RCC 7860 (cell line): ENCODE results near the gene BDKRB2.

Source experiments
- DNase-seq: peaks from one replicate; pipeline ENCODE4 v3.0.0-alpha.2; 2015; ENCODE audit warnings: low spot score
- FAIRE-seq: peaks from 2 replicates; lab custom pipeline; 2012; peaks lifted over from hg19 to GRCh38; lab: Jason Lieb, UNC

BDKRB2 gene

DNA sequence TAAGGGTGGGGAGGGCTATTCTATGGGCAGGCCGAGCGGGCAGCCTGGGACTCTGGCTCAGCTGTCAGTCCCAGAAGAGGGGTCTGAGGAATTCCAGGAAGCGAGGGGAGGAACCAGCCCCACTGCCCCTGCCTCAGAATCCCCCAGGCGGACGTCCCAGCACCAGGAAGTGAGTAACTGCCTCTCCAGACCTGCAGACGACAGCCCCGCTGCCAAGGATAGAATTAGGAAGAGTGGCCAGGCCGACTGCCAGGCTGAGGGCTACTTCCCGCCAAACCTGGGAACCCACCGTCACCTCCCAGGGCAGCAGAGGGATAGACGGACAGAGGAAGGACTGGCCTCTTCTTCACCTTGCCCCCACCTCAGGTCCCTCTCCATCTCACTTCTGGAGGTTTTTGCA is 6.7 kb upstream of the BDKRB2 start:
- FAIRE-seq (no peak), DNase-seq (no peak)

GRCh38 chr14:96198430-96199130 is 6.1 kb upstream of the BDKRB2 start:
- FAIRE-seq (no peak), DNase-seq (no peak)

DNA sequence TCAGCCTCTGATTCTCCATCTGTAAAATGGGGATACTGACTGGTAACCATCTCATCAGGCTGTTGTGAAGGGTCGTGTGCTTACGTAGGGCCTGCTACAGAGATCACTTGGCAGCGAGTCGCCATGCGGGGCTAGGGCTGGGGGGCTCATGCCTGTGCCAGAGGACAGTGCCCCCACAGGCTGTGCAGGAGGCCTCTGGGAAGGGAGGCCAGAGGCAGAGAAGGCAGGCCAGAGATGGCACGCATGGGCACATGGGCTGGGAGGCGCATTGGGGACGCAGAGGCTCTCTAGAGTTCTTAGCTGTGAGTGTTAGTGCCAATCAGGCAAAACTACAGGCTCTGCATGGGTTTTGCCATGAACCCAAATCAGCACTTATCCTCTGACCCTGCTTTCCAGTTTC is 3.5 kb upstream of the BDKRB2 start:
- no peak for FAIRE-seq
- DNase-seq = no peak

DNA sequence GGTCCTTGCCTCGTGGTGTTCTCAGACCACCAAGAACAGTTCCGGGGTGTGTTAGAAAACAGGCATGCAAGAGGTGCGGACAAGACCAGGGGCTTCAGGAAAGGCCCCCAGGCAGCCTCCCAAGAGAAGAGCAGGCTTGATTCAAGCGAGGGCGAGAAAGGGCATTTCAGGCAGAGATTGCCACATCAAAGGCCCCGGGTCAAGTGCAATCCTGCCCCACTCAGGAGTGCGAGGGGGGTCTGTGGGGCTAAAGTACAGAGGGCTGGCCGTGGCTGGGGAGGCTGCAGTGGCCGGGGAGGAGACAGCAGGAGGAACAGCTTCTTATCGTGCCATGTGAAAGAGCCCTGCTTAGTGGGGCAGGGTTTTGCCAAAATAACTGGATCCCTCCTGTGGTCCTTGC is 2.7 kb upstream of the BDKRB2 start:
- no peak for FAIRE-seq
- no peak for DNase-seq

GRCh38 chr14:96202441-96203094 is 2.1 kb upstream of the BDKRB2 start:
- FAIRE-seq (no peak), DNase-seq (no peak)

- FAIRE-seq = no peak
Observed at GRCh38 chr14:96203116-96203515, 1.5 kb upstream of the BDKRB2 start.

DNA sequence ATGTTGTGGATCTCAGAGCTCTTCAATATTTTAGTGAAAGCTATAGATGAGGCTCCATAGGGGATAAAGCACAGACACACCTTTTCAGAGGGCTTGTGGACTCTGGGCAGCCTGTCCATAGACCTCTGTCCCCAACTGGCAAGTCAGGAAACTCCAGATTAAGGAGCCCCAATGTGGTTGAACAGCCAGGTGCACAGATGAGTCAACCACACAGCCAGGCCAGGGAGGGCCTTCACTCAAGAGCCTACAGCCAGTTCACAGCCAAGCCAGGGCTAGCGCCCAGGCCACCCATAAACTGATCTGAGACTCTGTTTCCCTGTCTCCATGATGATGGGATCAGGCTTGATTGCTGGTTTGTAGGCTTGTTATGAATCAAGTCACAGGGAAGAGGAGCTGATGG is 1.0 kb upstream of the BDKRB2 start:
- FAIRE-seq = no peak
- DNase-seq = no peak

More at GRCh38 chr14:96203116-96203515, 1.5 kb upstream of the BDKRB2 start:
- no peak for DNase-seq

- FAIRE-seq (no peak), DNase-seq (no peak)
Observed at GRCh38 chr14:96205059-96205977, 679 bp downstream of the BDKRB2 start.

GRCh38 chr14:96205978-96206360 is 1.3 kb downstream of the BDKRB2 start:
- FAIRE-seq (no peak), DNase-seq (no peak)

- no peak for DNase-seq
- FAIRE-seq = no peak
Observed at GRCh38 chr14:96206461-96206860, 1.8 kb downstream of the BDKRB2 start.

GRCh38 chr14:96207686-96208085 is 3.0 kb downstream of the BDKRB2 start:
- FAIRE-seq (no peak), DNase-seq (no peak)

DNA sequence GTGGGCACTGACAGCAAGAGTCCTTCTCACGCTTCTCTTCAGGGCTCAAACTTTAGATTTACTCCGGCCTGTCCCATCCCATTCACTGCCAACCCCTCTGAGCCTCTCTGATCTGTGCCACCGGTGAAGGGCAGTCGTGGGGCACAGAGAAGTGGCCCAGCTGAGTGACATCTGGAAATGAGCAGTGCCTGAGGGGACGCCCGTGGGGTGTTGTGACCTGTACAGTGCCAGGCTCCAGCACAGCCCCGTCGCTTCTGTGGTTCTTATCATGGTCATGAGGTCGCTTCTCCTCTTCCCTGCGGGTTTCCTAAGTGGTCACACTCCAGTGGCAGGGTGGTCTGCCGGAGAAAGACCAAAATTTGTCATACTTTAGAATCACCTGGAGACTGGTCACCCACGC is 4.1 kb downstream of the BDKRB2 start:
- no peak for FAIRE-seq
- DNase-seq = no peak

- no peak for FAIRE-seq
Observed at GRCh38 chr14:96212140-96212539, 7.5 kb downstream of the BDKRB2 start.

GRCh38 chr14:96212896-96213295 is 8.3 kb downstream of the BDKRB2 start:
- no peak for FAIRE-seq

More at GRCh38 chr14:96212140-96212539, 7.5 kb downstream of the BDKRB2 start:
- no peak for DNase-seq

DNA sequence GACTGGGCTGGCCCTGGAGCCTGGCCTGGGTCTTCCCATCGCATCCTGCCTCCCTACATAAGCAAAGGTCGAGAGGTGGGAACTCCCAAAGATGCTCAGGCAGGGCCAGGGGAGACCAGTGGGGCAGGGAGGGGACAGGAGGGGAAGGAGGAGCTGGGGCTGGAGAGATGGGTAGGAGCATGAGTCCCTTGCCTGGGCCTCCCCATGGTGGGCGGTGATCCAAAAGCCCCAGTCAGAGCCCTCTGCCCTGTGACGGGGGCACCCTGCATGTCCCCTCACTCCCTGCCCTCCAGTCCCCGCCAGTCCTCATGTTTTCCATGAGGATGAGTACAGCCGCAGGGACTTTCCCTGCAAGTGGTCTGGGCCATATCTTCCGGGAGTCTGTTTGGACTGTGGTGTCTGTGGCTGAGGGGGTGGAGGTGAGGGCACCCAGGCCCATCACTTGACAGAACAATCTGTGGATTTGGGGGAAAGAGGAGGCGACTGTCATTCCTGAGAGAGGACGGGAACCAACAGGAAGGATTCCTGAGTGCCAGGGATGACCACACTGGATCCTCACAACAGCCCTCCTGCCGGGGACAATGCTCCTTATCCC is 9.3 kb downstream of the BDKRB2 start:
- DNase-seq (peak; percentile 7), FAIRE-seq (no peak)

More at GRCh38 chr14:96212896-96213295, 8.3 kb downstream of the BDKRB2 start:
- no peak for DNase-seq

GRCh38 chr14:96214793-96215192 is 10.2 kb downstream of the BDKRB2 start:
- FAIRE-seq (no peak), DNase-seq (no peak)

GRCh38 chr14:96215452-96216244 is 11.0 kb downstream of the BDKRB2 start:
- no peak for FAIRE-seq
- no peak for DNase-seq

DNA sequence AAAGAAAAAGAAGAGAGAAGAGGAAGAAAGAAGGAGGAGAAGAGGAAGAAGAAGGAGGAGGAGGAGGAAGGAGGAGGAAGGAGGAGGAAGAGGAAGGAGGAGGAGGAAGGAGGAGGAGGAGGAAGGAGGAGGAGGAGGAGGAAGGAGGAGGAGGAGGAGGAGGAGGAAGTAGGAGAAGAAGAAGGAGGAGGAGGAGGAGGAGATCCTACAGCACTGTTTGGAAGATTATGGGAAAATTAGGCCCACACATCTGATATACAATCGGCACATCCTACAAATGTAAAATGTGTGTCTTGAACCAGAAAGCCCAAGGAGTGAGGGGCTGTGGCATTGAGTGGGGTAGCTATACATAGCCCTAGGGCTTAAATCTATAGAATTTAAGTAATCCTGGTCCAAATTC is 12.0 kb downstream of the BDKRB2 start:
- FAIRE-seq = no peak

GRCh38 chr14:96217376-96217913 is 12.8 kb downstream of the BDKRB2 start:
- DNase-seq (no peak), FAIRE-seq (no peak)

More for the DNA sequence above, 12.0 kb downstream of the BDKRB2 start:
- DNase-seq = no peak

- no peak for FAIRE-seq
Observed at GRCh38 chr14:96221109-96221650, 16.5 kb downstream of the BDKRB2 start.

More at GRCh38 chr14:96221109-96221650, 16.5 kb downstream of the BDKRB2 start:
- DNase-seq = no peak
